ENCODE results near the gene CATSPER1.
A peak's percentile ranks its signal among the peaks of the same experiment; 100 is the strongest.

The CATSPER1 gene

GRCh38 chr11:66064571-66064970 is 38.3 kb upstream of the CATSPER1 start:
- DNase-seq (ENCODE audit: low read depth), result no peak
- no peak for TF ChIP-seq CTCF (IDR thresholded peaks at IDR 0.05; ENCODE audit: insufficient read depth, low read depth, low read length, missing control alignments)
- no peak overlapping the region for H3K4me3 ChIP-seq (ENCODE audit: low read length)

GRCh38 chr11:66063900-66064299 is 37.6 kb upstream of the CATSPER1 start:
- TF ChIP-seq CTCF (IDR thresholded peaks at IDR 0.05; ENCODE audit: insufficient read depth, low read depth, low read length, missing control alignments), result no peak
- no peak for DNase-seq (ENCODE audit: low read depth)
- H3K4me3 ChIP-seq (ENCODE audit: low read length), result no peak overlapping the region

- DNase-seq (ENCODE audit: low read depth), result no peak
- H3K4me3 ChIP-seq (ENCODE audit: low read length), result no peak overlapping the region
- TF ChIP-seq CTCF (IDR thresholded peaks at IDR 0.05; ENCODE audit: insufficient read depth, low read depth, low read length, missing control alignments), result no peak
Observed at GRCh38 chr11:66062408-66062807, 36.1 kb upstream of the CATSPER1 start.

- TF ChIP-seq CTCF (IDR thresholded peaks at IDR 0.05; ENCODE audit: insufficient read depth, low read depth, low read length, missing control alignments), result no peak
- no peak overlapping the region for H3K4me3 ChIP-seq (ENCODE audit: low read length)
- no peak for DNase-seq (ENCODE audit: low read depth)
Observed at GRCh38 chr11:66061268-66061667, 35.0 kb upstream of the CATSPER1 start.

- TF ChIP-seq CTCF (IDR thresholded peaks at IDR 0.05; ENCODE audit: insufficient read depth, low read depth, low read length, missing control alignments), result no peak
- DNase-seq (ENCODE audit: low read depth), result peak; percentile 85
- no peak overlapping the region for H3K4me3 ChIP-seq (ENCODE audit: low read length)
Observed at GRCh38 chr11:66059966-66060680, 33.8 kb upstream of the CATSPER1 start.

GRCh38 chr11:66056501-66056900 is 30.2 kb upstream of the CATSPER1 start:
- H3K4me3 ChIP-seq (ENCODE audit: low read length), result no peak overlapping the region
- DNase-seq (ENCODE audit: low read depth), result no peak
- TF ChIP-seq CTCF (IDR thresholded peaks at IDR 0.05; ENCODE audit: insufficient read depth, low read depth, low read length, missing control alignments), result no peak

GRCh38 chr11:66055021-66055420 is 28.7 kb upstream of the CATSPER1 start:
- no peak for DNase-seq (ENCODE audit: low read depth)
- TF ChIP-seq CTCF (IDR thresholded peaks at IDR 0.05; ENCODE audit: insufficient read depth, low read depth, low read length, missing control alignments), result no peak
- H3K4me3 ChIP-seq (ENCODE audit: low read length), result no peak overlapping the region

Measured in epithelial cell of esophagus (primary cell).